ENCODE measurements around the gene TMEM252.

DNA sequence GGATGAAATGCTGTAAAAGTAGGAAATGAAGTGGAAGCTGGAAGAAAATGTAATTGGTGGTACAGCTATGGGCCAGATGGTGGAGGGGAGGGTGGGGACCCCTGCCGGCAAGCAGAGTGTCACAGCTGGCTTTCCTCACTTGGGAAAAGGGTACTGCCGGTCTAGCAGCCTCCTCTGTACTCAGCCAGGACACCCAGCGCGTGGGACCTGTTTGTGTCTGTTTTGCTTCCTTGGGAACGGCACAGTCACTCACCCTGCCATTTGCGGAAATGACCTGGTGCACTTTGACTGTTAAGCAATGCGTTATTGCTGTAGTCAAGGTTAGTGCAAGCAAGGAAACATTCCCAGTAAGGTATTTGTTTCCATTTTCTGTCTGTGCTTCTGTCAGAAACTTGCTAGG is 10.1 kb downstream of the TMEM252 start:
- TF ChIP-seq, protein P1, sequence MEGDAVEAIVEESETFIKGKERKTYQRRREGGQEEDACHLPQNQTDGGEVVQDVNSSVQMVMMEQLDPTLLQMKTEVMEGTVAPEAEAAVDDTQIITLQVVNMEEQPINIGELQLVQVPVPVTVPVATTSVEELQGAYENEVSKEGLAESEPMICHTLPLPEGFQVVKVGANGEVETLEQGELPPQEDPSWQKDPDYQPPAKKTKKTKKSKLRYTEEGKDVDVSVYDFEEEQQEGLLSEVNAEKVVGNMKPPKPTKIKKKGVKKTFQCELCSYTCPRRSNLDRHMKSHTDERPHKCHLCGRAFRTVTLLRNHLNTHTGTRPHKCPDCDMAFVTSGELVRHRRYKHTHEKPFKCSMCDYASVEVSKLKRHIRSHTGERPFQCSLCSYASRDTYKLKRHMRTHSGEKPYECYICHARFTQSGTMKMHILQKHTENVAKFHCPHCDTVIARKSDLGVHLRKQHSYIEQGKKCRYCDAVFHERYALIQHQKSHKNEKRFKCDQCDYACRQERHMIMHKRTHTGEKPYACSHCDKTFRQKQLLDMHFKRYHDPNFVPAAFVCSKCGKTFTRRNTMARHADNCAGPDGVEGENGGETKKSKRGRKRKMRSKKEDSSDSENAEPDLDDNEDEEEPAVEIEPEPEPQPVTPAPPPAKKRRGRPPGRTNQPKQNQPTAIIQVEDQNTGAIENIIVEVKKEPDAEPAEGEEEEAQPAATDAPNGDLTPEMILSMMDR (IDR thresholded peaks at IDR 0.05), result no peak
- no peak for TF ChIP-seq POLR2AphosphoS5 (IDR thresholded peaks at IDR 0.05)
